Duodenal mucosa (tissue), 2 donors: ENCODE data around the gene HOXC6.
A peak's percentile ranks its signal among the peaks of the same experiment; 100 is the strongest.

Experiments used
- H3K27ac ChIP-seq: one replicate; pipeline ENCODE4 v1.7.0; 2013; ENCODE audit warnings: low read depth, low read length
- H3K27me3 ChIP-seq, 2 donors: one replicate each; pipeline ENCODE4 v1.7.0; 2013; ENCODE audit warnings: low read length in 2 of 2, control low read depth in 1 of 2; ENCODE audit not compliant: insufficient read depth in 2 of 2, control insufficient read depth in 1 of 2
- H3K36me3 ChIP-seq, 2 donors: one replicate each; pipeline ENCODE4 v1.7.0; 2013; ENCODE audit warnings: low read length in 2 of 2, control low read depth in 1 of 2; ENCODE audit not compliant: insufficient read depth in 2 of 2, control insufficient read depth in 1 of 2
- H3K4me1 ChIP-seq, 2 donors: one replicate each; pipeline ENCODE4 v1.7.0; 2013; ENCODE audit warnings: low read length in 2 of 2, control low read depth in 1 of 2; ENCODE audit not compliant: insufficient read depth in 2 of 2, control insufficient read depth in 1 of 2
- H3K4me3 ChIP-seq, 2 donors: one replicate each; pipeline ENCODE4 v1.7.0; 2013; ENCODE audit warnings: low read length in 2 of 2, low read depth in 1 of 2
- H3K9ac ChIP-seq, 2 donors: one replicate each; pipeline ENCODE4 v1.7.0; 2013; ENCODE audit warnings: low read length in 2 of 2, low read depth in 1 of 2
- H3K9me3 ChIP-seq, 2 donors: one replicate each; pipeline ENCODE4 v1.7.0; 2013; ENCODE audit warnings: low read length in 2 of 2, control low read depth in 1 of 2; ENCODE audit not compliant: control insufficient read depth in 1 of 2

The HOXC6 gene

DNA sequence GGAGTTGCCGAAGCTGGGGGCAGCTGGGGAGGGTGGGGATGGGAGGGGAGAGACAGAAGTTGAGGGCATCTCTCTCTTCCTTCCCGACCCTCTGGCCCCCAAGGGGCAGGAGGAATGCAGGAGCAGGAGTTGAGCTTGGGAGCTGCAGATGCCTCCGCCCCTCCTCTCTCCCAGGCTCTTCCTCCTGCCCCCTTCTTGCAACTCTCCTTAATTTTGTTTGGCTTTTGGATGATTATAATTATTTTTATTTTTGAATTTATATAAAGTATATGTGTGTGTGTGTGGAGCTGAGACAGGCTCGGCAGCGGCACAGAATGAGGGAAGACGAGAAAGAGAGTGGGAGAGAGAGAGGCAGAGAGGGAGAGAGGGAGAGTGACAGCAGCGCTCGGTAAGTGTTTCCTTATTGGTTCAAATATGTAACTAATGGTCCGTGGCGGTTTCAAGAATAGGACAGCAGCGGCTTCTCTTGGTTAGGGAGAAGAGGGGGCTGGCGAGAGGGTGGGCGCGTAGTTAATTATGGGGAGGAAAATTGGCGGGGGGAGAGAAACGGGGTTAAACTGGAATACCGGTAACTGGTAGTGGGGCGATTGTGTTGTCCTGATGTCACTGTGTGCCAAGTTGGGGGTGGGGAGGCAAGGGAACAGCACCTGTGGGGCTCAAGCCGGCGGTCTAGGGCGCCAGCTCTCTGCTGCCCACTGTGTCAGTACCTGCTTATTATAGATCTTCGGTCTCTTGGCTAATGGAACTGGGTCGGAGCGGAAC is 11.0 kb upstream of the HOXC6 start:
- H3K36me3 ChIP-seq, result no peaks in the 10 kb centered on the region
- H3K27ac ChIP-seq, result no peak overlapping the region
- H3K27me3 ChIP-seq, result peaks cover 74 to 91% of the 10 kb centered on the region in 2 donors
- no peak overlapping the region for H3K9ac ChIP-seq
- peaks cover 3 to 6% of the 10 kb centered on the region in 2 donors for H3K4me1 ChIP-seq
- H3K9me3 ChIP-seq, result no peaks in the 10 kb centered on the region
- H3K4me3 ChIP-seq, result peak overlapping the region; percentile 45 to 59

- peak overlapping the region in 1 of 2 donors; percentile 32 for H3K9ac ChIP-seq
- H3K4me1 ChIP-seq, result peaks cover 3 to 6% of the 10 kb centered on the region in 2 donors
- H3K9me3 ChIP-seq, result no peaks in the 10 kb centered on the region
- peak overlapping the region; percentile 45 to 59 for H3K4me3 ChIP-seq
- peak overlapping the region; percentile 8 for H3K27ac ChIP-seq
- H3K36me3 ChIP-seq, result no peaks in the 10 kb centered on the region
- peaks cover 76 to 95% of the 10 kb centered on the region in 2 donors for H3K27me3 ChIP-seq
Observed at GRCh38 chr12:54017878-54018467, 10.3 kb upstream of the HOXC6 start.

DNA sequence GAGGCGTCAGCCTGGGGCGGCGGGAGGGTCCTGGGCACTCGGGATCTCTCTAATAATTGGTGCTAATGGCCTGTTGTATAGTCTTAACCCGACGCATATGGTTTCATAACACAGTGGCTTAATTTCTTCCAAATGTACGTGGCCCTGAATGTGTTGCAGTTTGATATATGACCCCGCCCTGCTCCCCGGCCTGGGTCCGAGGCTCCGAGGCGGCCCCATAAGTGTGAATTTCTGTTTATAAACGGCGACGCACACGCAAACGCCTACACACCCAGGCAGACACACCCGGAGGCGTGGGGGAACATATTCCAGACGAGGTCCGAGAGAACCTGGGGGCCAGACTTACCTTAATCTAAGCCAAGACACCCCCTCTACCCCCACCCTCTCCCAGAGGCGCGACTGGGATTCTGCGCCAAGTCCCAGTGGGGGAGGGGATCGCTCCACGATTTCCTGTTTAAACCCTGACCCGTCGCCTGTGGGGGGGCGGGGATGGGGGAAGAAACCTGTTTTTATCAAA is 9.7 kb upstream of the HOXC6 start:
- Histone ChIP-seq H3K4me1 (peaks cover 3 to 6% of the 10 kb centered on the region in 2 donors), H3K36me3 (no peaks in the 10 kb centered on the region), H3K4me3 (peak overlapping the region; percentile 15 to 59), H3K9ac (no peak overlapping the region), H3K27ac (peak overlapping the region; percentile 8), H3K9me3 (no peaks in the 10 kb centered on the region), H3K27me3 (peaks cover 76 to 95% of the 10 kb centered on the region in 2 donors)

DNA sequence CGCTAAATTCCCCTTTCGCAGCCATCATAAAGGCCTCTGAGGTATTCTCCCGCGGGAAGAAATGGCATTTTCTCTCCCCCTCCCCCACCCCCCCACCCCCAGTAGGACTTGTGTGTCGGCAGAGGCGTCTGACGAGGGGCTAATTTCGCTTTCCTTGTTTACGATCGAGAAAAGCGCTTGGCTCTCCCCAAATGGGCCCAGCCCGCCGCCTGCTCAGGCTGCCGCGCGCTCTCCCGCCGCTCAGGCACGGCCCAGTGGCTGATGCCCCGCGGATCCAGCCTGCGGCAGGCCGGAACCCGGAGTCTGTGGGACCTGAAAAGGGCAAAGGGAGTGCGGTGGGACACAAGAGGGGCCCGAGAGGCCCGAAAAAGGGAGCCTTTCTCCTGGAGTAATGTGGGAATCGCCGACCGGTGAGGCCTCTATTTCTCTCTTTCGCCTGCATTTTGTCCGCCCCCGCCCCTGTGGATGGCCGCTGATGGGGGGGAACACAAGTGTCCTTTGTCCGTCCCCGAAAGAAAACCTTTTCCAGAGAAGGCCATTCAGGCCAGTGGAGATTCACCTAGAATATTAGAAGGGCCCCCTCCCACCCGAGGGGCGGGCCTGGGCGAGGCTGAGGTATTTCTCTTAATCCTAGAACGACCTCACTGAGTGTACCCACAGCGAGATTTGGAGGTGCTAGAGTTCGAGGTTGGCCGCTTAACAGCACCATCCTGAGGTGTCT is 9.0 kb upstream of the HOXC6 start:
- H3K27me3 ChIP-seq, result peaks cover 76 to 95% of the 10 kb centered on the region in 2 donors
- no peaks in the 10 kb centered on the region for H3K9me3 ChIP-seq
- H3K36me3 ChIP-seq, result no peaks in the 10 kb centered on the region
- no peak overlapping the region for H3K27ac ChIP-seq
- peaks cover 3 to 6% of the 10 kb centered on the region in 2 donors for H3K4me1 ChIP-seq
- H3K4me3 ChIP-seq, result no peak overlapping the region
- H3K9ac ChIP-seq, result no peak overlapping the region

DNA sequence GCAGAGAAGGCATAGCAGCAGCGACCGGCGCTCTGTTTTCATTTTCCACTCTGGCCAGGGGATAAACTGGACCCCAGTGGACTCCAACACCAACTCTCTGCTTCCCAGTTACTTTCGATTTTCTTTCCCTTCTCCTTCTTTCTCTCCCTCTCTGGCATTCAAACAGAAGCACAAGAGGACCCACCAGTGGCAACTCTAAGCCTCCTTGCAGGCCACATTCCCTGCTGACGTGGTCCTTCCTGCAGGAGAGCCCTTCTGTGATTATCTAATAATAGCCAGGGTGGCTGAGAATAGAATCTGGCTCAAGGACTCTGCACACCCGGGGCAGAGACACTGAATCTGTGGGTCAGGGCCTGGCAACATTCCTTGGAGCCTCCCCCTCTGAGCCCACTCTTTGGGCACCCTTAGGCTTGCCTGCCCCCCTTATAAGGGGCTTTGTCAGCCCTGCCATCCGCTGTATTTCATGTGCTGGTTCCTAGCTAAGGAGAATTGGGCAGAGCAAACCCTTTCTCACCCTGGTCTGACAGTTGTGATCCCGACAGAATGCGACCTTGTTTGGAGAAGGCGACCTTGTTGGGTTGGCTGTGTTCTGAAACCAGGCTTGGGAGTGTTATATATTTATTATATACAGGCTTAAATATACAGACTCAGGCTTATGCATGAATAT is 8.2 kb upstream of the HOXC6 start:
- Histone ChIP-seq H3K4me3 (no peak overlapping the region), H3K36me3 (no peaks in the 10 kb centered on the region), H3K9ac (no peak overlapping the region), H3K27ac (no peak overlapping the region), H3K27me3 (peaks cover 76 to 95% of the 10 kb centered on the region in 2 donors), H3K9me3 (no peaks in the 10 kb centered on the region), H3K4me1 (peaks cover 3 to 6% of the 10 kb centered on the region in 2 donors)

DNA sequence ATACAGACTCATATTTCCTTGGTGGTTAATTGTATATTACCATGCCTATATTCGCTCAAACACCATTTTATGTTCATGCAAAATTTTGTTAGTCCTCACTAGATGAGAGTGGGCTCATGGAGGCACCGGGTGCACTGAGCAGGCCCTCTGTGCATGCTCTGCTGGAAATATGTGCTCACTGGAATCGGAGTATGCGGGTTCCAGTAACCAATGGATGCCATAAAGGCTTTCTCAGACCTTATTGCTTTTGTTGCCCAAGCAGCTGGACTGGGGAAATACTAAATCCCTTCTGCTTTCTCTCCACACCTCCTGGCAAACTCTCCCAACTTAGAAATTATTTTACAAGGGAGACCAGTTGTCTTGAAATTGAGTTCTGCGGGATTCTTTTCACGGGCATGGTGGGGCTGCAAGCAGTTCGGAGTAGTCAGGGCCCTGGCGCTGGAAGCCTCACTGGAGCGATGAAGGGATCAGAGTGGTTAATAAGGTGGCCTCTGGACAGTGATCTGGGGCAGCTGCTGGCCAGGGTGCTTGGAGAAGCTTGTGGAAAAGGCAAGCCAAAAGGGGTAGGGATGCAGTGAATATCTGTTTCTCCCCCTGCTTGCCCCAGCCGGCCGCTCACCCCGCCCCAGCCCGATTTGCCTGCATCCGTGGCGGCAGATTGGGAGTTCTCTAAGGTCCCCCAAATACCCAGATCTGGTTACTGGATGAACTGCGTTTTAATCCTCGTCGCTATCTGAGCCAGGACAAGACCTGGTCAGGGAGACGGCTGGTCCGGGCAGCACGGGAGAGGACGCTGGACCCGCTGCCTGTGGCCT is 7.4 kb upstream of the HOXC6 start:
- Histone ChIP-seq H3K4me3 (no peak overlapping the region), H3K4me1 (peaks cover 5 to 6% of the 10 kb centered on the region in 2 donors), H3K27ac (no peak overlapping the region), H3K9me3 (no peaks in the 10 kb centered on the region), H3K9ac (no peak overlapping the region), H3K27me3 (peaks cover 72 to 95% of the 10 kb centered on the region in 2 donors), H3K36me3 (no peaks in the 10 kb centered on the region)

DNA sequence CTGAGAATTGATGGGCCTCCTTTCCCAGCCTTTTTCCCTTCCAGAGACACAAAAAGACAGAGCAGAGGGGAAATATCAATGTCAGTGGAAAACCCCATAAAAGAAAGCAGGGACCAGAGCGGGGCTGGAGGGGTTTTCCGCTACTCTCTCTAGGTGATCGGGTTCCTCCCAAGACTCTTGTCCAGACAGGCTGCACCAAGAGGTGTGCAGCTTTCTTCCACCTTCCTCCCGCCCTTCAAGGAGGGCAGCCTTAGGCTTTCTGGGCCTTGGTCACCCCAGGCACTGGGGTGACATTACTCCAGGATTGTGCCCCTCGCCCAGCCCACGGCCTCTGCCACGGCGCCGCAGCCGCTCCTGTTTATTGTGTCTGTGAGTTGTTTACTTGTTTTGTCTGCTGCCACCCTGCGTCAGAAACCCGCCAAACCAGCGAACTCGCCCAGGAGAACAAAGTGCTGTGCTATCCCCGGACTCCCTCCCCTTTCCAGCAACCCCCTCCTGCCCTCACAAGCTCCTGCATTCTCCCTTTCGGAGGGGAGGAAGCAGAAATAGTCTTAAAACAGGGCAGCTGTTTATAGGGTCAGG is 6.7 kb upstream of the HOXC6 start:
- no peak overlapping the region for H3K9ac ChIP-seq
- H3K4me3 ChIP-seq, result no peak overlapping the region
- no peaks in the 10 kb centered on the region for H3K9me3 ChIP-seq
- no peaks in the 10 kb centered on the region for H3K36me3 ChIP-seq
- H3K27me3 ChIP-seq, result peaks cover 73 to 96% of the 10 kb centered on the region in 2 donors
- H3K4me1 ChIP-seq, result peaks cover 6 to 9% of the 10 kb centered on the region in 2 donors
- H3K27ac ChIP-seq, result no peak overlapping the region

GRCh38 chr12:54022960-54023884 is 5.0 kb upstream of the HOXC6 start:
- H3K9ac ChIP-seq, result no peak overlapping the region
- H3K27me3 ChIP-seq, result peaks cover 78 to 97% of the 10 kb centered on the region in 2 donors
- peaks cover under 1 to 7% of the 10 kb centered on the region in 2 donors for H3K4me1 ChIP-seq
- no peak overlapping the region for H3K4me3 ChIP-seq
- no peak overlapping the region for H3K27ac ChIP-seq
- no peaks in the 10 kb centered on the region for H3K36me3 ChIP-seq
- H3K9me3 ChIP-seq, result no peaks in the 10 kb centered on the region
